Stimulated activated CD8-positive, alpha-beta memory T cell treated with anti-CD3 and anti-CD28 coated beads, Interleukin-7, amount 100 ng/mL, for 24 hours (primary cell): ENCODE measurements around the gene PIEZO1.
"Not testable (repeated sequence)": the region's sequence is repeated elsewhere in the genome, so short reads cannot be mapped to it uniquely, and the experiment has no call there.

ENCODE experiments used
- DNase-seq: peaks from one replicate; pipeline ENCODE4 v3.0.0-alpha.2; 2020; ENCODE audit warnings: low read depth

The PIEZO1 gene

DNA sequence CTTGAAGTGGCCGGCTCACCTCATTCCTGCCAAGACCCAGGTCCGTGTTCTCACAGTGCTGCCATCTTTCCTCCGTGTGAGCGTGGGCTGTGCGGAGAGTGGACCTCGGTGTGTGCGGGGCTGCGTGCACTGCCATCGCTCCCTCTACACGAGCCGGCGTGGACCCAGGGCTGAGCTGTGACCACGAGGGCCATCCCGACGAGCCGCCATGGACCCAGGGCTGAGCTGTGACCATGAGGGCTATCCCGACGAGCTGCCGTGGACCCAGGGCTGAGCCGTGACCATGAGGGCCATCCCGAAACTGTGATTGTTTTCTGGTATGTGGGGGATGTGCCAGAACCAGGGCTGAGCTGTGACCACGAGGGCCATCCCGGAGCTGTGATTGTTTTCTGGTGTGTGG, 113.2 kb downstream of the PIEZO1 start:
- DNase-seq, result no peak

DNA sequence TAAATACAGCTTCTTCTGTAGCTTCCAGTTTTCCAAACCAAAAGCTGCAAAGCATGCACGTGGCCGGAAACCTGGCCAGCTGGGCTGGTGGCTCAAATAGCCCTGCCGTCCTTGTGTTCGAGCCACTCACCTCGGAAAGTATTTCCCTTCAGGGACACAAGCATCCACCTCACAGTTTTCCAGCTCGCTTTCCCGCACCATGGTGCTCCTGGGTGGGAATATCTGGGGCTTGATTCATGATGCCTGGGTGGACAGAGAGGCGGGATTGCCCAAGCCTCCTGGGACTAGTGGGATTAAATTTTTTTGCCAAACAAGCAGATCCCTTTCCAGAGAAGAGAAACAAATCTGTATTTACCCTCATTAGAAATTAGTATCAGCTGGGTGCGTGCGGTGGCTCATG, 115.0 kb downstream of the PIEZO1 start:
- DNase-seq, result no peak

DNA sequence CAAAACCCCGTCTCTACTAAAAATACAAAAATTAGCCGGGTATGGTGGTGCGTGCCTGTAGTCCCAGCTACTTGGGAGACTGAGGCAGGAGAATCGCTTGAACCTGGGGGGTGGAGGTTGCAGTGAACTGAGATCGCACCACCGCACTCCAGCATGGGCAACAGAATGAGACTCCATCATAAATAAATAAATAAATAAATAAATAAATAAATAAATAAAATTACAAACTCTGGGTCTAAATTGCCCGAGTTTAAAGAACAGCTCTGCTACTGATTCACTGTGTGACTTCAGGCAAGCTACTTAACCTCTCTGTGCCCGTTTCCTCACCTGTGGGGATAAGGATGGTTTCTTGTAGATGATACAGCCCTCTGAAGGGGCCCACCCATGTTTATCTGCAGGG, 115.5 kb downstream of the PIEZO1 start:
- not testable (repeated sequence) for DNase-seq

- DNase-seq, result no peak
Measured at GRCh38 chr16:88667461-88667860, 117.6 kb downstream of the PIEZO1 start.

DNA sequence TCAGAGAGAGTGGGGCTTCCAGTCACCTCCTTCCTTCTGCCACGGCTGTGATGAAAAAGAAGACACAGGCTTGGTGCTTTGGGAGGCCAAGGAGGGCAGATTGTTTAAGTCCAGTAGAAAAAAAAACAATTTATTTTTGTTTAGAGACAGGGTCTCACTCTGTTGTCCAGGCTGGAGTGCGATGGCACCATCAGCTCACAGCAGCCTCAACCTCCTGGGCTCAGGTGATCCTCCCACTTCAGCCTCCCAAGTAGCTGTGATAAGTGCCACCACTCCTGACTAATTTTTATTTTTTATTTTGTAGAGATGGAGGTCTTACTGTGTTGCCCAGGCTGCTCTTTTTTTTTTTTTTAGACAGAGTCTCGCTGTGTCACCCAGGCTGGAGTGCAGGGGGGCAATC, 119.5 kb downstream of the PIEZO1 start:
- DNase-seq, result no peak
